Stimulated activated CD4-positive, alpha-beta T cell treated with anti-CD3 and anti-CD28 coated beads, TNF-alpha, amount 100 ng/mL, for 24 hours (primary cell): ENCODE data around the gene ENTPD8.
A peak's percentile ranks its signal among the peaks of the same experiment; 100 is the strongest.
"Not testable (repeated sequence)": the region's sequence is repeated elsewhere in the genome, so short reads cannot be mapped to it uniquely, and the experiment has no call there.

ENCODE experiments used
- DNase-seq, 3 experiments: peaks; one replicate each; pipeline ENCODE4 v3.0.0-alpha.2; 2020; ENCODE audit warnings: low read depth in 3 of 3

Gene ENTPD8

GRCh38 chr9:137394866-137395665 lies 46.1 kb downstream of the ENTPD8 start:
- no peak for DNase-seq

GRCh38 chr9:137393176-137394150 lies 47.7 kb downstream of the ENTPD8 start:
- DNase-seq, result no peak

DNA sequence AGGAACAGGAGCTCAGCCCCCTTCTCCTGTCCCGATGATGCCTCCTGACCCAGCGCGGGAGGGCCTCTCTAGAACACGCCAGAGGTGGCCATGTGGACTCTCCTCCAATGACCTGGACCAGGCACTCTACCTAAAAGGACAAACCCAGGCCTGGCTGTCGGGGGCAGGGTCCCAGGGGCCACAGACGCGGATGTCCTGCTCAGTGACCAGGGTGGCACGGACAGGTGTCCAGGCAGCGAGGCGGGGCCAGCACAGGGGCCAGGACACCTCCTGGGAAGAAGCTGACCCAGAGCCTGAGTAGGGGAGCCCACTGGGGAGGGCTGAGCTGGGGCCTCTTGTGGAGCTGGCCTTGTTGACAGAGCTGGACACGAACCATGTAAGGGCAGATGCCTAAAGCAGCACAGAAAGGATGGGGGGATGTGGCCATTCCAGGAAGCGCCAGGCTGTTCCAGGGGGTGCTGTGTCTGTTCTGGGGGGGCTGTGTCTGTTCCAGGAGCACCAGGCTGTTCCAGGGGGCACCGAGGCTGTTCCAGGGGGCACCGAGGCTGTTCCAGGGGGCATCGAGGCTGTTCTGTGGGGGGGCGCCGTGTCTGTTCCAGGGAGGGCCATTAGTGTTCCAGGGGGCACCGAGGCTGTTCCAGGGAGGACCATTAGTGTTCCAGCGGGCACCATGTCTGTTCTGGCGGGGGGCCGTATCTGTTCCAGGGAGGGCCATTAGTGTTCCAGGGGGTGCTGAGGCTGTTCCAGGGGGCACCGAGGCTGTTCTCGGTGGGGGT lies 48.7 kb downstream of the ENTPD8 start:
- DNase-seq, result no peak

DNA sequence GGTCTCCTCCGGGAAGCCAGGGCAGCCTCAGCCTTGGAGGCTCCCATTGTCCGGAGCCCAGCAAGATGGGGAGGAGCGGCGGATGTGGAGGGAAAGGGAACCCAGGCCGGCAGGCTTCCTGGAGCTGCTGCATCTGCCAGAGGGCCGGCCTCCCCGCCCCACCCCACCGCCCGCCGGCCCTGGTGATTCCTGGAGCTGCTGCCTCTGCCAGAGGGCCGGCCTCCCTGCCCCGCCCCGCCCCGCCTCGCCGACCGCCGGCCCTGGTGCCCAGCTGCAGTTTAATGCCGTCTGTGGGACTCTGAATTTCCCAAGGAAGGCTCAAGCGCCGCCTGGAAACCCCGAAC lies 49.8 kb downstream of the ENTPD8 start:
- DNase-seq, result no peak

DNA sequence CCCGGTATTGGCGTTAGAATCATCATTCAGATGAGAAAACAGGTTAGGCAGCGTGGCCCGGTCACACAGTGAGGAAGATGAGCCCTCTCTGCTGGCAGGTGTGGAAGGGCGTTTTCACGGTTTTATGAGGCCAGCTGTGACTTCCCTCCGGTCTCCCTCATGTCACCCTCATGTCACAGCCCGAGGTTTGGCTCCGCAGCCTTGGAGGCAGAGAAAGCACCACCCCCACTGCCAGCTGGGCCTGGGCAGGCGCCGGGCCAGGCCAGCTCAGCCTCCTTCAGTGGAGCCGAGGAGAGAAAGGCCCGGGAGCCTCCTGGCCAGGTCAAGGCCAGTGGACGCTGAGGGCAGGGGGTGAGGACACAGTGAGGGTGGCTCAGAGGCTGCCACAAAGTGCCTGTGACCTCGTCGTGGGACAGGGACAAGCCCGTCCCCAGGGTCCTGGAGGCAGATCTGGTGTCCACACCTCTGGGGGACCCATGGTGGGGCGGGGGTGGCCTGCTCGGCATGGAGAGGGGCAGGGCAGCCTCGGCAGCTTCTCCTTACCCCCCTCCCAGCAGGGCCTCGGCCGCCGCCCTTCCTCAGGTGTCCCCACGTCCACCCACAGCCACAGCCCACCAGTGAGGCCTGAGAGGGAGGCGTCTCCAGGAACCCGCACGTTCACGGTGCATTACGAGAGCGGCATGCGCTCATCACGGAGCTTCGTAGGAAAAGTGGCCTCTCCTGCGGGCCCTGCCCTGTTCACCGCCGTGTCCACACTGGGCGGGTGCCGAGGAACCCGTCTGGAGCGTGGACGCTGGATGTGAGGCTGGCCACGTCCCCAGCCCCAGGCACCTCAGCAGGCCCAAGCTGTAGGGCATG lies 50.4 kb downstream of the ENTPD8 start:
- no peak for DNase-seq

GRCh38 chr9:137389428-137389746 lies 51.8 kb downstream of the ENTPD8 start:
- DNase-seq, result no peak

DNA sequence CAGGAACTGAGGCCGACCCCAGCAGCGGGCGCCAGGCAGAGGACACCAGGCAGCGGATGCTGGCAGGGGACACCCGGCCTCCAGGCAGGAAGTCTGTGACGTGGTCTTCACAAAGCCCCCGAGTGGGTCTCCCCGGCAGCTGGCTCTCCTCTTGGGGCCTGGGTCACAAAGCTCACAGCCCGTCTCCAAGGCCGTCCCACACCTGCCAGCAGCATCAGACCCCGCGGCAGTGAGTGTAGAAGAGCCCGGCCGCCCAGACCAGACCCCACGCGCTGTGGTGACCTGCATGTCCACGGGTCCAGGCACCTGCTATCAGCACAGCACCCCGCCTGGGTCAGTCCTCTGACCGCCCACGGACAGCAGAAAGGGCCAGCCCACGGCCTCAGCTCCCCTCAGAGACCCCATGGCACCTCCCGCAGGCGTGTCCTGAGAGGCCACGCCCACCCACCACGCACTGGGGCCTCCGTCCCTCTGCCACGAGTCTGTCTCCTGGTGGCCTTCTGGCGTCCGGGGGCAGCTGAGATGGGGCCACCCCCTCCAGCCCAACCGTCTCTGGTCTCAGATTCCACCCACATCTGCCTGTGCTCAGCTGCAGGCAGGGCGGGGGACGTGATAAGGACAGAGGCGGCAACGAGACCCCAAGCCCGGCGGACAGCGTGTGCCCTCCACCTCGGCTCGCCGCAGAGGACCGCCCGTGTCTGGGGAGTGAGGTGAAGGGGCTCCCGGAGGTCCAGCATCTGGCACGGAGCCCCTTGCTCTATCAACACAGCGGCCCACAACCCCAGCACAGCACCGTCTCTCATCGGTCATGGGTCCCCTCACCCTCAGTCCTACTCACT lies 52.3 kb downstream of the ENTPD8 start:
- no peak for DNase-seq

GRCh38 chr9:137387891-137388560 lies 53.1 kb downstream of the ENTPD8 start:
- no peak for DNase-seq

- DNase-seq, result peak in 1 of 3 experiments; percentile 16
These were observed 53.9 kb downstream of the ENTPD8 start for GRCh38 chr9:137387114-137387890.

GRCh38 chr9:137386507-137387113 lies 54.5 kb downstream of the ENTPD8 start:
- not testable (repeated sequence) for DNase-seq

DNA sequence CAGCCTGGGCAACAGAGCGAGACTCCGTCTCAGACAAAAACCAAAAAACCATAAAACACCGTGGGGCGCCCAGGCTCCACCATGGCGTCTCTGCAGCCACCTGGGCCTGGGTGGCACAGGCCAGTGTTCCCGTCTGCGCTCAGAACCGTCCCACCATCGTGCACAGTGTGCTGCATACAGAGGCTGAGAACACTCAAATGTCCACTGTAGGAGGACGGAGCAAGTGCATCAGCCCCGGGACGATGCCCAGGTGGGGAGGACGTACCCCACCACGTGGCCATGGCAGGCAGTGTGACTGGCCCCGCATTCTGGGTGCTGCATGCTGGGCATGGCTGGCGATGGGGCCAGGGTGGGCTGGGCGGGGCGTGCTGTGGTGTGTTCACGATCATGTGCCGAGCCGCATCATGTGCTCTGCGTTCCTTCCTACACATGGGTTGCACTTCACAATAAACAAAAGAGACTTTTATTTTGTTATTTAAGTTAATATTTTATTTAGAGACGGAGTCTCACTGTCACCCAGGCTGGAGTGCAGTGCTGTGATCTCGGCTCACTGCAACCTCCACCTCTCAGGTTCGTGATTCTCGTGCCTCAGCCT lies 56.0 kb downstream of the ENTPD8 start:
- no peak for DNase-seq
